PC-3 (cell line): ENCODE data around the gene DPEP2NB. TPM values are rescaled to one million over a fixed set of nuclear protein-coding genes. Genes with fewer than 3 reads are reported as not detected.

Experiments used
- ATAC-seq: fragments of 200-7000 bp; cut with Tn5 transposase; 2 replicates; pipeline ENCODE4 v1.9.1; 2020; ENCODE audit warnings: mild to moderate bottlenecking, moderate library complexity
- BruUV-seq: library from RNA; stranded (reverse); fragments of 400-500 nt; replicated peaks from 2 replicates; lab custom pipeline; 2021; lab: Mats Ljungman, UMichigan
- CTCF ChIA-PET: fragments of 300-600 bp; sonication (Branson Sonifier 250); formaldehyde crosslinking; loops from one replicate; lab custom pipeline; 2022; ENCODE audit warnings: antibody characterized with exemption; lab: Charles Lee
- POLR2A ChIA-PET: fragments of 300-600 bp; sonication (Branson Sonifier 250); formaldehyde crosslinking; loops from one replicate; lab custom pipeline; 2022; ENCODE audit warnings: antibody characterized with exemption; ENCODE audit not compliant: unreplicated experiment; lab: Charles Lee
- DNase-seq: peaks from one replicate; pipeline ENCODE4 v3.0.0-alpha.2; 2015
- H2AFZ ChIP-seq: fragments of 300-600 bp; sonication (generic); 2 replicates; pipeline ENCODE4 v1.6.0; 2016; ENCODE audit warnings: antibody characterized with exemption, low read length
- H3F3A ChIP-seq: fragments of 300-600 bp; sonication (generic); one replicate; pipeline ENCODE4 v1.6.0; 2017; ENCODE audit warnings: antibody characterized with exemption, low read length, control low read depth, mild to moderate bottlenecking; ENCODE audit not compliant: unreplicated experiment
- H3K27ac ChIP-seq: fragments of 300-600 bp; sonication (generic); 2 replicates; pipeline ENCODE4 v1.5.1; 2016; ENCODE audit warnings: mild to moderate bottlenecking, low read length
- H3K27me3 ChIP-seq: fragments of 300-600 bp; sonication (generic); 2 replicates; pipeline ENCODE4 v1.6.1; 2016; ENCODE audit warnings: low read length, mixed read lengths
- H3K36me3 ChIP-seq: fragments of 300-600 bp; sonication (generic); 2 replicates; pipeline ENCODE4 v1.6.1; 2016; ENCODE audit warnings: low read depth, mixed run types, low read length, mixed read lengths
- H3K4me1 ChIP-seq: fragments of 300-600 bp; sonication (generic); 2 replicates; pipeline ENCODE4 v1.5.1; 2016; ENCODE audit warnings: low read length; ENCODE audit not compliant: insufficient read depth
- H3K4me2 ChIP-seq: fragments of 300-600 bp; sonication (generic); 2 replicates; pipeline ENCODE4 v1.6.0; 2016; ENCODE audit warnings: low read length
- H3K4me3 ChIP-seq: fragments of 300-600 bp; sonication (generic); 2 replicates; pipeline ENCODE4 v1.5.1; 2016; ENCODE audit warnings: mild to moderate bottlenecking, low read length, mixed read lengths
- H3K79me2 ChIP-seq: fragments of 300-600 bp; sonication (generic); 2 replicates; pipeline ENCODE4 v1.6.1; 2017; ENCODE audit warnings: low read length, mixed read lengths
- H3K9ac ChIP-seq: fragments of 300-600 bp; sonication (generic); 2 replicates; pipeline ENCODE4 v1.6.0; 2016; ENCODE audit warnings: mild to moderate bottlenecking, low read length
- H3K9me2 ChIP-seq: fragments of 300-600 bp; sonication (generic); replicated peaks from 2 replicates; pipeline ENCODE4 v1.6.1; 2016; ENCODE audit warnings: mixed run types, low read length, mixed read lengths
- H3K9me3 ChIP-seq: fragments of 300-600 bp; sonication (generic); 2 replicates; pipeline ENCODE4 v1.6.1; 2016; ENCODE audit warnings: low read length, mixed read lengths
- H4K20me1 ChIP-seq: fragments of 300-600 bp; sonication (generic); 2 replicates; pipeline ENCODE4 v1.6.1; 2016; ENCODE audit warnings: low read length, mixed read lengths
- CTCF ChIP-seq: fragments of 300-600 bp; sonication (generic); conservative IDR thresholded peaks from 2 replicates; pipeline ENCODE4 v1.5.1; 2017; ENCODE audit warnings: antibody characterized with exemption, low read depth, mild to moderate bottlenecking, low read length
- EZH2 ChIP-seq: fragments of 300-600 bp; sonication (generic); IDR thresholded peaks from one replicate; pipeline ENCODE4 v1.6.1; 2017; ENCODE audit warnings: antibody characterized with exemption, mild to moderate bottlenecking, low read length; ENCODE audit not compliant: unreplicated experiment
- EZH2phosphoT487 ChIP-seq: fragments of 300-600 bp; sonication (generic); IDR thresholded peaks from 2 replicates; pipeline ENCODE4 v1.6.1; 2018; ENCODE audit warnings: mild to moderate bottlenecking, antibody characterized with exemption, low read length, borderline replicate concordance
- intact Hi-C: fragments of 100-400 bp; cut with micrococcal nuclease; formaldehyde crosslinking; loops from 2 replicates; pipeline ENCODE4 v1.9.0; 2023
- total RNA-seq: library from RNA; depleted of rRNA; stranded (reverse); fragments of >200 nt; gene quantifications from 2 replicates; pipeline ENCODE4 v1.2.3, GENCODE V29; 2014

DPEP2NB gene
- total RNA-seq, 1 experiment from 2014 or later: not detected

DNA sequence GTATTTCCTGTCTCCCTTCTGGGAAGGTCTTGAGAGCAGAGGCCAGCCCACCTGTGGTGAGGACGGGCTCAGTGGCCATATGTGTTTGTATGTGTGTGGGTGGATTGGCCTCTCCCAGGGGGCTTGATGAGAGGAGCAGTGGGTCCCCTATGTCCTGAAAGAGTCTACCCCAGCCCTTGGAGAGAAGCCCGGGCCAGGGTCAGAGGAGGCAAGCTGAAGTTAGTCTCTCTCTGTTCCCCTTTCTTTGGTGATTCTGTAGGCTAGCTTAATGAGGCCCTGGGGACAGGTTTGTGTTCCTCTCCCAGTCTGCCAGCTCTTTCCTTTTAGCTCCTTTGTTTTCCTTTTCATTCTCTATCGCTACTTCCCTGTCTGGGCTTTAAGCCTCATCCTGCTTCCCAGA is 45.7 kb upstream of the DPEP2NB start:
- H3F3A ChIP-seq: no peaks in the 10 kb centered on the region
- intact Hi-C loops: no loop called here
- POLR2A ChIA-PET: no interaction called here
- no peaks in the 10 kb centered on the region for H3K27me3 ChIP-seq
- no peaks in the 10 kb centered on the region for H3K9me3 ChIP-seq
- H3K36me3 ChIP-seq: no peaks in the 10 kb centered on the region
- H3K27ac ChIP-seq: no peak overlapping the region
- DNase-seq (no peak), ATAC-seq (no peak)
- H3K9me2 ChIP-seq: no peaks in the 10 kb centered on the region
- H3K4me2 ChIP-seq: no peak overlapping the region
- BruUV-seq: no TSS peak
- H3K79me2 ChIP-seq: no peaks in the 10 kb centered on the region
- H4K20me1 ChIP-seq: no peaks in the 10 kb centered on the region
- H3K4me1 ChIP-seq: no peaks in the 10 kb centered on the region
- no peak overlapping the region for H3K9ac ChIP-seq
- H3K4me3 ChIP-seq: no peak overlapping the region
- no peak overlapping the region for H2AFZ ChIP-seq
- no peak for TF ChIP-seq EZH2
- TF ChIP-seq CTCF: no peak
- no peak for TF ChIP-seq EZH2phosphoT487
- CTCF ChIA-PET: no interaction called here

DNA sequence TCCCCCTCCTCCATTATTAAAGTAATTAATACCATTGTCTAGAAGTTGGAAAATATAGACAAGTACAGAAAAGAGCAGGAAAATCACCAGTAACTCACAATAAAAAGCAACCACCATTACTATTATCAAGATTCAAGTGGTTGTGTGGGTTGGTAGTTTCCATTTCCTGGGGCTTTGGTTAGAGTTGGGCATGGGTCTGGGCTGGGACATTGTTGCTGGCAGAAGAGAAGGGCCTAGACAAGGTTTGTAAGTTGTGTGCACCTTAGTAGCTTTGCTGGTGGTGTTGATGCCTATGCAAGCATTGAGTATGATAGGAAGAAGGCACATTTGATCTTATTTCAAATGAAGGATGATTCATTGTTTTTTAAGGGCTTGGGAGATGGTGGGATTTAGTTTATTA is 44.1 kb upstream of the DPEP2NB start:
- ChIA-PET POLR2A (no interaction called here), CTCF (no interaction called here)
- Histone ChIP-seq H3F3A (no peaks in the 10 kb centered on the region), H3K9ac (no peak overlapping the region), H2AFZ (no peak overlapping the region), H3K27me3 (no peaks in the 10 kb centered on the region), H3K9me3 (no peaks in the 10 kb centered on the region), H3K9me2 (no peaks in the 10 kb centered on the region), H3K4me1 (no peaks in the 10 kb centered on the region), H3K4me3 (no peak overlapping the region), H3K4me2 (no peak overlapping the region), H3K36me3 (0 out of 2 replicates have a peak, but pooled peaks cover 2% of the 10 kb centered on the region), H4K20me1 (no peaks in the 10 kb centered on the region), H3K79me2 (no peaks in the 10 kb centered on the region), H3K27ac (no peak overlapping the region)
- DNase-seq (no peak), ATAC-seq (no peak)
- intact Hi-C loops: no loop called here
- TF ChIP-seq EZH2 (no peak), CTCF (no peak), EZH2phosphoT487 (no peak)
- BruUV-seq: no TSS peak

DNA sequence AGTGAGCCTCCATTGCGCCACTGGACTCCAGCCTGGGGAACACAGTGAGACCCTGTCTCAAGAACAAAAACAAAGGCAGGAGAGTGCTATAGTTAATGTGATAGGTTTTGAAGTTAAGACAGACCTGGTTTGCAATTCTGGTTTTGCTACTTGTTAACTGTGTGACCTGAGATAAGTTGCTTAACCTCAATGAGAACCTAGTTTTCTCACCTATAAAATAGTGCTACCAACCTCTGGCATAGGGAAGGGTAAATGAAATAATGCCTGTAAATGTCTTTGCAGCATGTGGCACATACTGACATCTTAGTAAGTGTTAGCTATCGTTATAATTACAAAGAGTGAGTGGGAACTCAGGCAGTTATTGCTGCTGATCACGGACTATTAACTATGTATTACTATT is 39.7 kb upstream of the DPEP2NB start:
- CTCF ChIA-PET: no interaction called here
- Histone ChIP-seq H4K20me1 (no peaks in the 10 kb centered on the region), H3K36me3 (0 out of 2 replicates have a peak, but pooled peaks cover 2% of the 10 kb centered on the region), H3K79me2 (no peaks in the 10 kb centered on the region), H3K4me2 (no peak overlapping the region), H3K27ac (no peak overlapping the region), H3K9me3 (no peaks in the 10 kb centered on the region), H3K9ac (no peak overlapping the region), H3F3A (no peaks in the 10 kb centered on the region), H3K27me3 (no peaks in the 10 kb centered on the region), H3K4me3 (no peak overlapping the region), H3K4me1 (no peaks in the 10 kb centered on the region), H2AFZ (no peak overlapping the region), H3K9me2 (no peaks in the 10 kb centered on the region)
- intact Hi-C loops: no loop called here
- POLR2A ChIA-PET: no interaction called here
- ATAC-seq (no peak), DNase-seq (no peak)
- TF ChIP-seq CTCF: no peak
- TF ChIP-seq EZH2: no peak
- no peak for TF ChIP-seq EZH2phosphoT487
- BruUV-seq: no TSS peak
